GM12891 (cell line): ENCODE results near the gene CTSD.

Experiments
- POLR2A ChIP-seq: IDR thresholded peaks from 2 replicates; pipeline ENCODE4 v1.6.1; 2011; ENCODE audit warnings: low read depth, low read length, control low read depth
- TAF1 ChIP-seq: IDR thresholded peaks from 2 replicates; pipeline ENCODE4 v1.6.1; 2011; ENCODE audit warnings: low read depth, low read length, control low read depth

- TF ChIP-seq TAF1 (no peak), POLR2A (no peak)
Observed at GRCh38 chr11:1755692-1756561, 7.8 kb downstream of the CTSD start.
